Caki2 (cell line): ENCODE measurements around the gene FTO. TPM values are rescaled to one million over a fixed set of nuclear protein-coding genes. Genes with fewer than 3 reads are reported as not detected.
A peak's percentile ranks its signal among the peaks of the same experiment; 100 is the strongest.

Source experiments
- DNase-seq: peaks from one replicate; pipeline ENCODE4 v3.0.0-alpha.2; 2015; ENCODE audit warnings: low read depth
- in situ Hi-C: cut with HindIII; loops from 2 replicates; pipeline ENCODE4 v1.10.0; 2016; ENCODE audit warnings: low sequenced_read_pairs, low pct_unique_long_range_greater_than_20kb, mixed read lengths
- total RNA-seq: library from RNA; depleted of rRNA; stranded (reverse); fragments of >200 nt; shearing (Covaris generic); gene quantifications from 2 replicates; pipeline ENCODE4 v1.2.3, GENCODE V29; 2014; ENCODE audit warnings: low replicate concordance

The FTO gene
- total RNA-seq, 1 experiment from 2014 or later, result 45.9 TPM

DNA sequence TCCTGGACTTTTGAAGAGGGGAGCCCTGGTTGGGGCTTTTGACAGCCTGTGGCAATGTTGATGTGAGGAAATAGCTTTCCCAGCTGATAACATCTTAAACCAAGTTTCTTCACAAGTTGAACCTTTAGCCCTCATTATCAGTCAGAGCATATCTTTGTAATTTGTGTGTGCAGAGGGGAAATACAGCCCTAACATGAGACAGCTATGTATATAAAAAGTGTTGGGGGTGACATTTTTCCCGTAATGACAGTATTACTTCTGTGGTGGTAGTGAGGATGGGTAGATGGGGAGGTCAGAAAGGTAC lies 221.1 kb downstream of the FTO start:
- no peak for DNase-seq
- in situ Hi-C loops, result no loop called here

DNA sequence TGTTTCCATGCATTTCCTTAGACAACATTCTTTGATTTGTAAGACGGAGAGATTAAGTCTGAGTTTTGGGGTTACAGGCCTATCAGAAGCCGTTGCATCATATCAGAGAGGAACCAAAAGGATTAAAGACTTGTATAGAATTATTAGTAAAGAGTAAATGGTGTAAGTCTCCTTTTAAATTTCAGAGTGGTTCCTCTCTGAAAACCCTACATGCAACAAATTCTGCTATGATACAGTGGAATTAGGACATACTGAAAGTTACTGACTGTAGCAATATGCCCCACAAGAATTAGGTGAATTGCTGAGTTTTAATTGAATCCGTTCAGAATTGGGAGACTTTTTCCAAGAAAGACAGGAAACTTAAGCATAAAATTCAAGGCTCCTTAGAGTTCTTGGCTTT lies 221.6 kb downstream of the FTO start:
- in situ Hi-C loops, result no loop called here

DNA sequence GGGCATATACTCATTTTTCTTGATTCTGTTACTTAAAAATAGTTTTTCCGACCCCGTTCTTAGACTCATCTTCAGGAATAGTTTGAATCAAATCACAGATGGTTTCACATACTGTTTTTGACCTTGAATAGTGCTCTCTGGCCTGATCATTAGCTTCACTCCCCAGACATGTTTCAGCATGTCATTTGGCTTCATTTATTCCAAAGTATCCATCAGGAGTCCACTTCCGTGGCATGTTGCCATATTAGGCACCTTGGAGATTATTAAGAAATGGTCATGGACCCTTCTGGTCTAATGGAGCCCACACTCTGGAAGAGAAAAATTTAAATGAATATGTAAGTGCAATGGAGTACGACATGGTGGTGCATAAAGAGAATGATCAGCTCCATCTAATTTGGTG lies 222.3 kb downstream of the FTO start:
- in situ Hi-C loops, result no loop called here
- no peak for DNase-seq

More for the DNA sequence above, 221.6 kb downstream of the FTO start:
- DNase-seq, result no peak

DNA sequence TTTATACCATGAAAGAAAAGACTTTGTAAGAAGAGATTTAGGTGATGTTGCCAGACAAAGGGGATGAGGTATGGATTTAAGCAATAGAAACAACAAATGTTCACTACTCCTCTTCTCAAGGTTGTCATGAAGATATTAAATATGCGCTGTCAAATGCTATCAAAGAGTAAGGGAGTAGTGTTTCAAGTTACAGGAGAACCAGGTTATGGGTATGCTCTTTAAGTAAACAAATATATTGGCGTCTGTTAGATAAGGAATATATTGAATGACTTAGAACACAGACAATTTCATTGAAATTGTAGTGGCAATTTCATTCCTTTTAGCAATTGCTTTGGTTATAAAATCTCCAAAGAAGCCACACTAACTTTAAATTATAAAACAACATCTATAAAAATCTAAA lies 229.0 kb downstream of the FTO start:
- in situ Hi-C loops, result no loop called here

DNA sequence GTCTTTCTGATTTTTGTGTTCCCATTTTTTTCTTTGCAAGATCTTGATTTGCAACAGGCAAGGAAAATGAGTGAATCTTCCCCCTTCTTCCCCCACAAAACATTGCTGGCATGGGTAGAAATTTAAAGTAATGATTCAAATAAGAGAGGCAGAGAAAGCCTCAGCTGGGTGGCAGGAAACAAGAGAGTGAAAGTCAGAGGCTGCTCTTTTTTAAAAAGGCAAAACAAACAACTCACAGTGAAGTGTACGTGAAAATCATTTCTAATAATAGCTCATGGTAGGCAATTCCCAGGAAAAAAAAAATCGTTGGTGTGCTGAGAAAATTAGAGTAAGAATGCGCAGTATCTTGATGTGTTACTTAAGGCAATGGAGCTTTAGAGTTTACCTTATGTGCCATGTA lies 229.5 kb downstream of the FTO start:
- DNase-seq, result no peak
- in situ Hi-C loops, result no loop called here

More for the DNA sequence above, 229.0 kb downstream of the FTO start:
- DNase-seq, result no peak

DNA sequence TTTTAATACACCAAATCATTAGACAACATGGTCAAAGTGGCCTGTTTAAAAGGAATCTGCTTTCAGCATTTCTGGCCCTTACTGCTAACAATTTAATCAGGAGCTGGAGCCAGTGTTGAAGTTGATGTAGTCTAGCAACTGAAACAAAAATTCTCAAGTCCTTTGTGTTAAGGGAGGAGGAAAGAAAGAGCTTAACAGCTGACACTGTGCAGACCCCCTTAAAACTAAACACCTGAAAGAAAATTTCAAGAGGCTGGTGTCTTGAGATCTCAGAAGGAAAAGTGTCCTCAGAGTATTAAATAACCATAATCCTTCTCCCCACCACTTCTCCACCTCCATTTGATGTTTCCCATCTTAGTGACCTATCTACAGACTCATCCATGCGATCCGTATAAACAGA lies 232.1 kb downstream of the FTO start:
- DNase-seq, result no peak

DNA sequence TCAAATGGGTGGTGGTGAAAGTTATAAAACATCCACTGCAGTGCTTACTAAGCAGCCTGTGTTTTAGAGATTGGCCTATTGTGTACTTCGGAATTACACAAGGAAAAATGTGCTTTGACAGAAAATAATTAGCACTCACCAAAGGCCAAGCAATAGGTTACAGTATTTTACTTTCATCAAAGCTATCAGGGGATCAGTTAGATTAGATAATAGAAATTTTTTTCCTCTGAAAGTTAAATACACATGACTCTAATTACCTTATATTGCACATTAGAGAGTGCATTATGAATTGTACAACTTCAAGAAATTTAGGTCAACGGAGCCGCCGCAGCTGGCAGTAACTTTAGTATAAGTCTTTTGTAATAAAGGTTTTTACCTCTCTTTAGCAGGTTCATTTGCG lies 232.6 kb downstream of the FTO start:
- no peak for DNase-seq
- in situ Hi-C loops, result no loop called here

More for the DNA sequence above, 232.1 kb downstream of the FTO start:
- in situ Hi-C loops, result no loop called here

DNA sequence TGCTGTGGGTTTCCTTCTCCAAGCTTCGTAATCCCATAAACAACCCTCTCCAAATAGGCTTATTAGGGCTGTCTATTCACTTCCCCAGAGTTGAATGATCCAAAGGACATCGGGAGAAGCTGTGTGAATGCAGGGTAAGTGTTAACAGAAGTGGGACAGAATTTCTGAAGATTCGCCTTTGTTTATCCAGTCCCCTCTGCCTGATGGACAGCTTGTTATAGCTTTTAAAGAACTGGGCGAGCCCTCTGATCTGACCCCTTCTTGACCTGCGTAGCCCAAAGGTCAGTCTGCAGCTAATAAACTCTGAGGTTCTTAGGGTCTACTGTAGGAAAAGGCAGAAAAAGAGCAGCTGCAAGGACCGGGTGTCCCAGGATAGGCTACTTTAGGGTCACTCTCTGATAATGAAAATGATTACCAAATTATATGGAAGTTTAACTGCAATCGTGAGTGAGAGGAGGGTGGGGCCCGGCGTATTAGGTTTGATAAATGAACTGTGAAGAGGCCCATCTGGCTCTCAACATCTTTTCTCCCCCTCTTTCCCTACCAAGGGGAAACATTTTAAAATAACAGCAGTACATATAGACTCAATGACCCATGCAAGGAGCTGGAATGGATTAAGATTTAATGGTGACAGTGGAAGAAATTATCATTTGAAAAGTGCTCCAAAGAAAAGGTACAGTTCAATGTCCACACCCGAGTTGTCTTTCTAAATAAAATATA lies 233.4 kb downstream of the FTO start:
- DNase-seq, result no peak
- in situ Hi-C loops, result no loop called here

DNA sequence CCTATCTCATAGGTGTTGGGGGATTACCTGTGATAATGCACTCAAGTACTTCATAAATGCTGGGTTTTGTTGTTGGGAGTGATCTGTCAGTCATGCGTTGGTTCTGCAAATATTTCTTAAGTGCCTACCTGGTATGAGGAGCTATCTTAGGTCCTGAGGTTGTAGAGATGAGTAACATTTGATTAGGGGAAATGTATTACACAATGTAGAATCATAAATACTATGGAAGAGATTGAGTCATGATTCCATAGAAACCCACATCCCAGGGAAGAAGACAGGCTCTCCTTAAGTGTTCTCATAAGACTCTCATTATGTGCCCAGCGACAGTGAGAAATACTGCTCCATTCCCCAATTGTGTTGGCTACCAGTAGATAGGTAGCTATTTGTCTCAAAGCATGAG lies 240.1 kb downstream of the FTO start:
- no peak for DNase-seq
- in situ Hi-C loops, result no loop called here

DNA sequence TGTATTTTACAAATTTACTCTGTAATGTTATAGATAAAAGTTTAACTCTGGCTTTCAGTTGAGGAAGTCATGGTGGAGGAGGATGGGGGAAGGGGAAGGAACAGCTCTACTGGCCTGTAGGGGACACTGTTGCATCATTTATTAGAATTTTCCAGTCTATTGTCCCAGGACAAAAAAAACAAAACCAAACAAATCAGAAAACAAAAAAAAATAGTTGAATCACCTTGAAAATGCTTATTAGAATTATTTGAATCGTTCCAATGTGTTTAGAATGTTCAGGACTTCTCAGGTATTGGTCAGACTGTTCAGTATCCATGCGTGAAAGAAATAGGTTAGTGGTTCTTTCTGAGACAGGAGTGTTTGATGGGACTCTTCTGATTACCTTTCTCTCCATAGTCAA lies 242.0 kb downstream of the FTO start:
- in situ Hi-C loops, result no loop called here
- peak; percentile 10 for DNase-seq

DNA sequence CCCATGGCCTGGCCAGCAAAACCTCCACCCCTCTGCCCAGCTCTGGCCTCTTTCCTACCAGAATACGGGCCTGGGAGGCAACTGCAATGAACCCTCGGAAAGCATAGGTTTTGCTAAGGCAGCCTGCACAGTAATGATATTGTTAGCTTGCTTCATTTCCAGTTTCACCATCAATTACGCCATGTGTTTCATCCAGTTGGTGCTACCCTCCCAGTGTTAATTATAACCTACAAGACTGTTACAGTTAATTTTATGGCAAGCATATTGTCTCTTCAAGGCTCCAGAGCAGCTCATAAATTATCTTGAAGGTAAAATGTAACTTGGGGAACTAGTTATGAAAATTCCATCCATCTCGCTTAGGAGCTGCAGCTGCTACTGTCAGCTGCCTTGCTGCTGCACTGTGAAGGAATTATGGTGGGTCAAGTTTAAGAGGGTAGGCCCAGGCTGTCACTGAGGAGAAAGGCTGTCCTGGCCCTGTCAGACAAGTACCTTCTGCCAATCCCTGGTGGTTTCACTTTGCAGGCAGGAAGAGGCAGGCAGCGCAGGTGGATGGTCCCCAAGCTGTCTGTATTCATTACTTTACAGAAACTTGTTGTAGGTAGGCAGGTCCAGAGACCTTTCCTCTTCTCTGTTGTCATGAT lies 242.9 kb downstream of the FTO start:
- in situ Hi-C loops, result no loop called here
- DNase-seq, result no peak

DNA sequence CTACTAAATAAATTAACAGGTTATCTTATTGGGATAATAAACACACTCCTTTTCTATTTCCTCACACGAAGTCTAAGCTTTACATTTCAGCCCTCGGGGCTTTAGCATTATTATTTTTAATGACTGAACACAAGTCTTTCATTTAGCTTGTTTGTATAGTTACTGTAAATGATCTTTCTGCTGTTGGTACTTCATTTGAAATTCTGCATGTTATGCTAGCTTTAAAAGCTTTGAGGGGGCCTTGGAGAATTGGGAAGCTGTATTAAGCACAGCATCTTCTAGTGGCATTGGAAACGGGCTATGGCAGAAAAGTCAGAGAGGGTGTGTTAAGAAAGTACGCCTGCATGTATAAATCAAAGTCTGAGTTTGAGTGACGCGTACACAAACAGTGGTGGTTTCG lies 243.7 kb downstream of the FTO start:
- in situ Hi-C loops, result no loop called here
- DNase-seq, result no peak

DNA sequence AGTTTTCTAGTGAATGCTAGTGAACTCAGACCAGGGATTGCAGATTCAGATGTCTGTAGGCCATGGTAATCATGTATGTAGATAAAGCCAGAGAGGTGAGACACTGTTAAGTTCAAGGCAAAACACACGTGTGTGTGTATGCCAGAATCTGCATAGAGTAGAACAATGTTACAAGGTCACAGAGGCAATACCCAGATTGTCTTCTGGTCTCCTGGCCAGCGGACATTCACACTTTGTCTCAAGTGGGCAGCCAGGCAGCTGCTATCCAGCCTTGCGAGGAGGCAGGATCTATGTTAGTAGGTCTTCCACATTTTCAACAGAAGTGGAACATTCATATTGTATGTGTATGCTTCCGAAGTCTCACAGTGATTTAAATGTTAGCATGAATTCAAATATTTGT lies 244.4 kb downstream of the FTO start:
- no peak for DNase-seq
- in situ Hi-C loops, result no loop called here

DNA sequence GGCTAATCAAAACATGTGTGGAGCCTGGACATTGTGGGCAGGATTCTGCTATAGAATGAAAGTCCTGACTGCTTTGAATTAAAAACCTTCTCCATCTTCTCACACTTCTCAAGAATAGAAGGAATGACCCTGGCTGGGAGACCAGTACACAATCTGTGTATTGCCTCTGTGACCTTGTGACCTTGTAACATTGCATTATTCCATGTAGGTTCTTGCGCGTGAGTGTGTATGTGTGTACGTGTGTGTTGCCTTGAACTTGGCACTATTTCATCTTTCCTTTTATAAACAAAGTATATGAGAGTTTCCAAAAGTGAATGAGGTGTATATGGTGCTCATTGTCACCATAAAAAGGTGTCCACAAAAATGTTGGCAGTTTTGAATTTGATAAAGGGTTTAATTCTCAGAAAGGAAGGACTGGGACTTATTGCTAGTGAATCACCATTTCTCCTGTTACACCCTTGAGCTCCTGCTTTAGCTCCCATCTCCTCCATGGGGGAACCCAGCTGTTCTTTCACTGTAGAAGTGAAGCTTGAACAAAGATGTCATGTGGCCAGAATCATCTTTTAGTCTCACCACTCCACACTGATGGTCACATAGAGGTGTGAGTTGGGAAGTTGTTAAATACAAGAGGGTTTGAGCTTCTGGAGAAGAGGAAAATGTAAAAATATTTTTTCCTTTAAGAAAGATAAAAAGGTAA lies 244.9 kb downstream of the FTO start:
- in situ Hi-C loops, result no loop called here
- DNase-seq, result no peak

DNA sequence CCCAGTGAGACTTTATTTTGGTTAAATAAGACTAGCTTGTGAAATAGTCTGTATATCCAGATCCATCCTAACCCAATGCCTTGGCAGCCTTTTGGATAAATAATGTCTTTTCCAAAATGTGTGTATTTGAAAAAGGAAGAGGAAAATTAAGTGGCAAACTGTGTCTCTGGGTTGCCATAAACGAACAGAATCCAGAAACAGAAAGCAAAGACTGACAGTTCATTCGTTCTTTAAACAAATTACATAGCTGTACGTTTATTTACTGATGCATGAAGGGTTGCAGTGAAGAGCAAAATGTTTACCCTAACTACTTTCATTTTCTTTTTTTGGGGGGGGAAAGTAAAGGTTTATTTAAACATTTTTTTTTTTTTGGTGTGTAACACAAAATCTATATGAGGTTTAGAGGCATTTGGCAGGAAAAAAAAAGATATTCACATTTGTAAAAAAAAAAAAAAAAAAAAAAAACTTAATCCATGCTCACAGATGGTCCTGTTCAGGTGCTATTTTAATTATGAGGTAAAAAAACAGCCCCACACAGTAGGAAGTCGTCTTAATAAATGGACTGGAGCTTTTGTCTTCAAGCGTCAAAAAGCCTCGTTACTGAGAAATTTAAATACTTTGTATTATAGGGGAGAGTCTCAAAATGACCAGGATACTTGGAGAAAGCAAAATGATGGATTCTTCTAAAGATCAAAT lies 245.9 kb downstream of the FTO start:
- in situ Hi-C loops, result no loop called here
- no peak for DNase-seq

DNA sequence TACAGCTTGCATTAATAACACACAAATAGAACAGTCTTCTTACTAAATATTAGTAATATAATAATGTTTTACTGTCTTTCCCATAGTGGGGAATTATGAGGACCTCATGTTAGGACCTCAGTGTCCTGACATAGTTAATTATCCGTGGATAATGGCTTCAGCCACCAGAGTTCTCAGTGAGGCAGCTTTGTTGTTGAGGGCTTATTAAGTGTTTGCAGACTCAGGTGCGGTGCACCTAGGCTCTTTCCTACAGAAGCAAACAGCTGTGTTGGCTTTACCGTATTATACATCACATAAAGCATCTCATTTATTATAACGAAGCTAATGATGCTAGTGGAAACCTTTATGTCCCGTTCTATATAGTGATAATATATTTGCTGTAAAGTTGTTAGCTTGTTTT lies 246.7 kb downstream of the FTO start:
- no peak for DNase-seq
- in situ Hi-C loops, result no loop called here

DNA sequence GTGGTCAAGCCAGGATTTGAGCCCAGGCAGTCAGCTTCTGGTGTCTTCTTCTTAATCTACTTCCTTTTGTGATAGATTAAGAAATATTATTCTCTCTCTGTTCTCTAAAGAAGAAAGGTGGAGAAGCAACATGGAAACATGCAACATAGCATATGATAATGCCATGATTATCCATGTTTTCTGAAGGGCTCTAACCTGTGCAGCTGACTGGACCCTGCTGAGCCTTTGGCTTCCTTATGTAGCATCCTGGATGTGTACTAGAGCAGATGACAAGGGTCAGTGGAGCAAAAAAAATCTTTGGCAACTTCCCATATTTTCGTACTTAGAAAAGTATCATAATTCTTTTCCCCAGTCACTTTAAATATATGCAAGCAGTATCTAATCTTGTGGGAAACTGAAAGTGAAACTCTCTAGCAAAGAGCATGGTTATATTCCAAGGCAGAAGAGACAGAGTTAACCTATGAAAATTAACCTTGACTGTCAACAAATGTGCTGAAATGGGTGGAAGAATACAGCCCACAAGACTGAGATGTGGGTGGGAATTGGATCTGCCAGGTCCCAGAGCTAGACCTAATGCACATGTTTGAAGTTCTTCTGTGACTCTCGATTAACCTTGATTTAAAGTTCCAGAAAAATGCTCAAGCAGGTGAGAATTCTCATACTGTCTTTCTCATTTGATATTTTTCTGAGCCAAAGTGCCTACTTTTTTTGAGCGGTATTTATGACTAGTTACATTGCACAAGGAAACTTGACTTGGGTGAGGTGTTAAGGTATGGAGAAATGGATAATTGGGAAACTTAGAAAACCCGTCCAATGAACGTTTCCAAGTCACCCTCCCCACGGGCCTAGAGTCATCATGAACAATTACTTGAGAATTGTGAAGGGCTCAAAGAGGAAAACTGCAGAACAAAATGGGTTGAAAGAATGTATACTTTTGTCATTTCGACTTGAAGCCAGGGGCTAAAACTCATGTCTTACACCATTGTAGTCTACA lies 248.6 kb downstream of the FTO start:
- in situ Hi-C loops, result no loop called here
- DNase-seq, result peak; percentile 16

DNA sequence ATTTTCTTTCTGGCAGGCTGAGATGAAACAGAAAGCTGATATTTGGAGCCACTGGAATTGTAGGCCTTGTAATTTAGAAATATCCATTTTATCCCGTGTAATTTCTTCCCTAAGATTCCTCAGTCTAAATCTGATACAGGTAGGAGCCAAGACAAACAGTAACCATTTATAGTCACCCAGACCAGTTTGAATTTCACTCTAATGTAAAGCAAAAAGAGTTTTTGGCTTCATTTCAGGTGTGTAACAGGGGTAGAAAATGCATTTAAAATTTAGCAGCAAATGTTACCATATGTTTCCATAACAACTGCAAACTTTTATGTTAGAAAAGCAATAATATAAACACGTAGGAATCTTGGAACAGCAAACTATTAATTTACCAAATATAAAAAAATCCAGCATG lies 249.4 kb downstream of the FTO start:
- no peak for DNase-seq
- in situ Hi-C loops, result no loop called here
